HG03457 (cell line): ENCODE results near the gene HACD2.
A peak's percentile ranks its signal among the peaks of the same experiment; 100 is the strongest.

Experiments
- ATAC-seq: cut with Tn5 transposase; IDR thresholded peaks from one replicate; pipeline ENCODE4 v1.9.1; 2021; ENCODE audit warnings: moderate number of reproducible peaks; ENCODE audit not compliant: unreplicated experiment

Gene HACD2, protein sequence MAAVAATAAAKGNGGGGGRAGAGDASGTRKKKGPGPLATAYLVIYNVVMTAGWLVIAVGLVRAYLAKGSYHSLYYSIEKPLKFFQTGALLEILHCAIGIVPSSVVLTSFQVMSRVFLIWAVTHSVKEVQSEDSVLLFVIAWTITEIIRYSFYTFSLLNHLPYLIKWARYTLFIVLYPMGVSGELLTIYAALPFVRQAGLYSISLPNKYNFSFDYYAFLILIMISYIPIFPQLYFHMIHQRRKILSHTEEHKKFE

DNA sequence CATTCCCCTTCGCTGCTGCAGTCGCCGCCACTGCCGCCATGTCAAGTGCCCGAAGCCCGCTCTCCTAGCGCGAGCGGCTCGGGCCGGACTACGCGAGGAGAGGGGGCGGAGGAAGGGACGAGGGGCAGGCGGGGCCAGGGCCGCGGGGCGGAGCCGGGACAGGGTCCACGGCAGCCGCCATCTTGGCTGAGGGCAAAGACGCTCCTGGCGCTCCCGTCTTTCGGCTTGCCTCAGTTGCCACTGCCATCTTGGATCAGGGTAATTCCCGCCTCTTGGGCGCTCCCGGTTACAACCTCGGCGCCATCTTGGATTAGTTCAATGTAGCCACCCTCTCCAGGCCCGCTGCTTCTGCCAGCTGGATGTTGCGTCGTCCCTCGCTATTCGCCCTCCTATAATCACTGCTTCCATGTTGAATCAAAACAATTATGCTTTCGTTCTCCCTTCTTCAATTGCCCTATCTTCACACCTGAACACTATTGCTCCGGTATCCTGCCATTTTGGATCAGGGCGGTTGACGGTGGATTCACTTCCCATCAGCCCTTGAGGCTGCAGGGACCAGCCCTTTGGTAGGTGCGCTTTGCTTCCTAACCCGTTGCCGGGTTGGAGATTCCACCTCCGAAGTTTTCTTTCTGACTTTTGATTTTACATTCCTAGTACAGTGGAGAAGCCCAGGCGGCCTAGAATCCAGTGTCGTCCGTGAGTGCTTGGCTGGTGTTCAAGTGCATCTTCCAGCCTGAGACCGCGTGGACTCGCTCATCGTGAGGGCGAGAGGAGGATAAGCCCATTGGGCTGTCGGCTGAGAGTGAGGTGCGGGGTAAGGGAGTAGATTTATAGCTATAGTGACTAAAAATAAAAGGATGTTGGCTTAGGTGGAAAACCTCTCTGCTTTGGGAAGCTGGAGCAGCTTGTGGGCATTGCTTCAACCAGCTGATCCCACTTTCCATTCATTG lies at the start of gene HACD2:
TSS of gene HACD2 (minus strand) at position 66 of the 950 bp plus-strand sequence. CDS start at position 40, 26 bp downstream.
- ATAC-seq, result peak; percentile 79

DNA sequence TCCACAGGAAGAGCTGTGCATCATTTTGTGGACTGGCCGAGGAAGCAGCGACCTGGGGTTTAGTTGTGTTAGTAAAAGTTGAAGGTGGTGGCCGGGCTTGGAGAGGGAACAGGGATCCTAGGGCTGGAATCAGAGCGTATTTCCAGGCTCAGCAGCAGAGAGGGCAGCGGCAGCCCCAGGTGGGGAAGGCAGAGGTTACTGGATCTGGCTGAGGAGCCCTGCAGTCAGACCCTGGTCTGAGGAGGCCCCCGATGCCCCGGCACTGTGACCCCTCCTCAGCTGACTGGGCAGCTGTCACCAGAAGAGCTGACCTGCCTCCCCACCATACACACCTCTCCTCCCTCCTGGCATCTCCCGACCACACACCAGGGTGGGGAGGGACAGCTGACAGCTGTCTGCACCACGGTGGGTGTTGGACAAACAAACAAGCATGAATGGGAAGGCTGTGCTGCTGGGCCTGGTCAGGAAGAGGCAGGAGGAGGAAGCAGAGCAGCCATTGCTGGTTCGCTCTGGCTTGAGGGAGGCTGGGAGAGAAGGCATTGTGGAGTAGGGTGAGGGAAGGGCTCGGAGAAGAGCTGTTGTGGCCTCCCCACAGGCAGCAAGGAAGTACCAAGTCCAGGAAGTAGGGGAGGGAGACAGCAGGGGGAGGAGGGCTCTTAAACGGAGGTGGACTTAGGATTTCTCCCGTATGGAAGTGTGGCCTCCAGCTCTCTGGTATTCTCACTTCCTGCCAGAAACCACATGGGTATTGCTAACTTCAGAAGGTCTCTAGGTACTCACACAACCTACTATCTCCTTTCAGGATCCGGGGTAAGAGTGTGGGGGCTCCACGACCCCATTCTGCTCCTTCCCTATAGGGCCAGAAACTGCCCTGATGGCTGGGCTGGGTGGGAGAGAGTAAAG lies 49.5 kb upstream of the HACD2 start:
- no peak for ATAC-seq

DNA sequence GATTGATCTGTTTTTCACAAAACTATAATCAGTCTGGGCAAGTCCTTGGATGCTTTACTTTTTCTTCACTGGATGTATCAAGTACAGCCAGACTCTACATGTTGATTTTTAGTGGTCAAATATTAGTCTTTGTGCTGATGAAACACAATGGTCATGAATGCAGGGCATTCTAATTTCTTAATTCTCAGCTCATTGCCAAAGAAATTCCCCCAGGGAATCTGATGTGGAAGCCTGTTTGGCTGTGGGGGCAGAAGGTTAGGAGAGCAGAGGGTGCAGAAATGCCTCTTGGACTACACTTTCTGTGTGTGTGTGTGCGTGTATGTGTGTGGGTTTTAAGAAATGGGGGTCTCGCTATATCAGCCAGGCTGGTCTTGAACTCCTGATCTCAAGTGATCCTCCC lies 48.7 kb upstream of the HACD2 start:
- ATAC-seq, result no peak

DNA sequence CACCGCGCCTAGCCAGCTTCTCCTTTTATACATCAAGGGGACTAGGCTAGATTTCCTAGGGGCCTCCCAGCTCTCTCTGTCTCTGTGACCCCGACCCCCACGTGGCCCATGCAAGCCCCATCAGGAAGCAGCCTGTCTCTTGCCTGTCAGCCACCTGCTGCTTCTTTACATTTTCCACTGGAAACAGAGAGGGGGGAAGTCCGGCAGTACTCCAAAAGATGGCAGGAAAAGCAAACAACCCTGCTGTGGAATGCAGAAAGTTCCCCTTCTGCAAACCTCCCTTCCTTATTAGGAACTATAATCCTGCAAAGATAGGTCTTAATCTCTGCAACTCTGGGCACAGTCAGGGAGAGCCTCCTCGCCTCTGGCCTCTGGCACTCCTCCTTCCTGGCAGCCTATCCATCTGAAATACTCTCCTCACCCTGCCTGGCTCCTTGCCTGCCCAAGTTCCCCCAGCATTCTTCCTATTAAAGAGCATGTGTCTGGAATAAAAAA lies 47.4 kb upstream of the HACD2 start:
- no peak for ATAC-seq

DNA sequence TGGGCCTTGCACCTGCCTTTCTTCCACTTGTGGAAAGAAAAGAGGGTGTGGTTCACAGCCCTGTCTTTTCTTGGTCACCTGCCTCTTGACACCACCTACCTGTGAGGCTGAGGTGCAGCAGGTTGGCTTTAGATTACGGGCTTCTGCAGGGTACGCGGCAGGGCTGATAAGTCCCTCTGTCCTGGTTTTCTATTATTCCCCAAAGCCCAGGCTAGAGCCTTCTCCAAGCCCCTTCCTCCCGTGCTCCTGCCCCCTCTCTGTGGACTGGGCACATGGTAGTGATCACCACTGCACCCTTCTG lies 44.8 kb upstream of the HACD2 start:
- ATAC-seq, result no peak

DNA sequence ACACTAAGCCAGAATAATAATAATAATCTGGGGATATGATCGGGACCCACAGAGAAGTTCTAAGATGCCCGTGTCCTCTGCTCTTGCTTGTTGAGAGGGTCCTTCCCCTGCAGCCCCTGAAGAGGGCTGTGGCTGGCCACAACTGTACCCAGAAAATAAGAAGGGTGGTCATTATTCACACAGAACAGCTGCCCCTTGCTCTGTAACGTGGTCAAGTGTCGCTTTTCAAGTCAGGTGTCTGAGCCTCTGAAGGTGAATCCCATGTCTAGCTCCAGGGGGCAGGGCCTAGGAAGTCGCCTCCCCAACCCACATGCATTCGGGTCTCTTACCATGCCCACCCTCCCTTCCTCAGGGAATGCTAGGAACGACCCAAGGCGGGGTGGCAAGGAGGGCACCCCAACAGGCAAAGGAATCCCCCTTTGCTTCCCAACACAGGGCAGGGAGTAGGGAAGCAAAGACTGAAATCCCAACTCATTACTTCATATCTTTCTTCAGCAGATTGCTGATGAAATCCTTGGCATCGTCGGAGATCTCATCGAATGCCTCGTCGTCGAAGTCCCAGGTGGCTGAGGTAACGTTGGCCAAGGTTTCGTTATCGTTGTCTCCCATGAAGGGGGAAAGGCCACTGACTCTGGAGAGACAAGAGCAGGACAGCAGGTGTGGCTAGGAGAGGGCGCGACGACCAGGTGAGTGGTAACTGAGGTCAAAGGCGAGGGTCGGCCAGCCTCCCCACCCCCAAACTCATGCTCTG lies 44.3 kb upstream of the HACD2 start:
- no peak for ATAC-seq

DNA sequence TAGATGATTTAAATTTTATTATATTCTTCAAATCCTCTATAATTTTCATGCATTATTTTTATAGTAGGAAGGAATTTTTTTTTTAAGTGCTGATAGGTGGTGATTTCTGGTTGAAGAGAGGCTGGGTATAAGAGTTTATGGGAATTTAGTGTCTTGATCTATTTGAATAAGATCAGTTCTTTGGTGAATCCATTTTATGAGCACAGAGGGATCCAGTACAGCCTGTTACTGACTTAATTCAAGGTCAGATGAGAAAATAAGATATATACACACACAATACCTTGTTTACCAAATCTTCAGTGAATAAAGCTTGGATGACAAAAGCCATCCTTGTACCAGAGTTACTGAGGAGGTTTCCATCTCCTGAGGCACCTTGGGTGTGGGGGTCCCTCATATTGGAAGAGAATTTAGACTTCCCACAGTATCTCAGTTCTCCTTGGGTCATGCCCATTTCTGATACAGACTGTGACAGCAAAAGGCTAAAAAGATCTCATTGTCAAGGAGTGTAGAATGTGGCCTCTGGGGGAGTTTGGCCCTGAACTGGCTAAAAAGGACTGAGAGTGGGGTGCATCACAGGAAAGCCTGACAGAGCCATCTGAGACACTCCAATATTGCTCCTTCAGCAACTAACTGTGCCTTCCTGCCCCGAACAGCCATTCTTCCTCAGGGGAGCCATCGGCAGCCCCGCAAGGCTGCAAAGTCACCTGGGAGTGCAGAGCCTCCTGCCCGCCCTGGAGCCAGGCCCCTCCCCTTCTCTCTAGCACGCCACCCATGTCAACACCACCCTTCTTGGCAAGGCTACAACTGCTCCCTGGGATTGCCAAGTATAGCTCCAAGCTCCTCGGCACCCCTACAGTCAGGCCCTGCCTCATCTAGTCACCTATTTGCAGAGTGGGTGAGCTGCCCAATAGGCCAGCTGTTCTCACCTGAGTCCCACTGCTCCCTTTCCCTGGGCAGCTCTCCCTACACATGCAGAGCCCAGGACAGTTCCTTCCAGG lies 43.1 kb upstream of the HACD2 start:
- ATAC-seq, result no peak

DNA sequence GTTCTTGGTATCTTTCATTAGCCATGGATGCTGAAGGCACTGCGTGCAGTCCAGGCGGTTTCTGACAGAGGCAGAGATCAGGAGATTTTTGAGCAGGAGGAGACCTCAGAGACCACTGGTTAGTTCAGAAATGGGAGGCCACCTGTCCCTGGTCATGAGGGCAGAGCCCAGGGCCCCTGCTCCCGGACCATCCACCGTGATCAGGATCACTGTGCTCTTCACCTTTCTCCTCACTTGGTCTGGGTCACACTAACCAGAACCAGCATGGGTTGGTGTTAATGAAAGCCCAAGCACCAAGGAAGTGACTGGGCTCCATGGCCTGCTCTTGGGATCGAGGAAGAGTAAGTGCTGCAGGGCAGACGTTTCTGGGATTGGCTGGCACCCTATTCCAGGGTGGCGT lies 42.0 kb upstream of the HACD2 start:
- ATAC-seq, result no peak

DNA sequence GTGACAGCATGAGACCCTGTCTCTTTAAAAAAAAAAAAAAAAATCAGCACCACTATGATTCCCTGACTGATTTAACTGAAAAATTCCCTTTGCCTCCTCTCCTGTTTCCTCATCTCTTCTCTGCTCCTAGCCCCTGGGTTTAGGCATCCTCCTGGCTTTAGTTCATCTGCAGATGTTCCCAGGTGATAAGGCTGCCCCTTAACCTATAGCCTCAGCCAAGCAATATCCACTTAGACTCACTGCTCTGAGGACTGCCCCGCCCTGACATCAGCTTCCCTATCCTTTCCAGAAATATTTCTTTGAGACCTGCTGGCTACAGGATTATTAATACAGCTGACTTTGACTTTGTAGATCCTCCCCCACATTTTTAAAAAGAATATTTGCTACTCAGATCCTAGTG lies 39.4 kb upstream of the HACD2 start:
- no peak for ATAC-seq

DNA sequence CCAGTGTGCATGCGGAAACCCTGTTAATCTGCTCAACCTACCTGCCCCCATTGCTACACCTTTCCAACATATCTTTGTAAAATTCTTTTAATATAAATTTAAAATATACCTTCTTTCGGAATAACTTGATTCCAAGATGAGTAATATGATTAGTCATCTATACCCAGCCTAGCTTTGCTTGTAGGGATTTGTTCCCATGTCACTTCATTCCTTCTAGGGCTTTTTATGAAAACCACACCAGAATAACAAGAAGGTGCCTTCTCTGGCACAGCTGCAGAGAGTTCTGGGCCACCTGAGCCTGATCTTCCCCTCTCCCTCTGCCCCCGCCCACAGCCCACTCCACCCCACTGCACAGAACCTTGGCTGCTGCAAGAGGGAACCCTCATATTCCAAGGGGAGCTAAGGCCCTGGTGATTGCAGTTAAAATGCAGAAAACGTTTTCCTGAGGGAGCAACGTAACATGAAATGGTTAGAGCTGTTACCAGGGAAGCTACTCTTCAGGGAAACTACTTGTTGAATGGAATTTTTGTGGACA lies 38.6 kb upstream of the HACD2 start:
- ATAC-seq, result no peak

DNA sequence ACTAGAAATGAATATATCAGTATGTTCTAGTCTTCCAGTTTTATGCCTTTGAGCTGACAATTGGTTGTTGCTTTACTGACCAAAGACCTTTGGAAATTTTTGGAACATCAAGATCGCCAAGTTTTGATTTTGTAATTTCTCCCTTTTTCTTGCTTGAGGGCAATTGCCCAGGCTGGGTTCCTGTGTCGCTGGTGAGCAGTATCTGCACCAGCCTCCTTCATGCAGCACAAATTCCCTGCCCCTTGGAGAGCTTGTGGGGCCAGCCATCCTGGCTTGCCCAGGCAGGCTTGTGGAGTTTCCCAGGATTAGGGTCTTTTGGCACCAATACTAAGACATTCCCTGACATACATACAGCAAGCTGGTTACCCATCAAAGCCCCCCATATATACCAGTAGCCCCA lies 37.9 kb upstream of the HACD2 start:
- no peak for ATAC-seq

DNA sequence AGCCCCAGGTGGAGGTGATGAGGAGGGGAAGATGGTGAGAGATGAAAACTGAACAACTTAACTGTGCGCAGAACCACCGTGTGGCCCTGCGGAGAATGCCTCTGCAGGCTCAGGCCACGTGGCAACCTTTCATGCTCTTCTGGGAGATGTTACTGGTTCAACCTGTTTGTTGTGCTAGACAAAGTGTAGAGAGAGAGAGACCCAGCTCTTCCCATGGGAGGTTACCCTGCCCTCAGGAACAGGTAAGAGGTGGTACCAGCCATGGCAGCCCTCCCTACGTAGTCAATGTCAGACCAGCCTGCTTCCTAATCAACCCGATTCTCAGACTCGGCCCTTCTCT lies 37.0 kb upstream of the HACD2 start:
- ATAC-seq, result no peak

DNA sequence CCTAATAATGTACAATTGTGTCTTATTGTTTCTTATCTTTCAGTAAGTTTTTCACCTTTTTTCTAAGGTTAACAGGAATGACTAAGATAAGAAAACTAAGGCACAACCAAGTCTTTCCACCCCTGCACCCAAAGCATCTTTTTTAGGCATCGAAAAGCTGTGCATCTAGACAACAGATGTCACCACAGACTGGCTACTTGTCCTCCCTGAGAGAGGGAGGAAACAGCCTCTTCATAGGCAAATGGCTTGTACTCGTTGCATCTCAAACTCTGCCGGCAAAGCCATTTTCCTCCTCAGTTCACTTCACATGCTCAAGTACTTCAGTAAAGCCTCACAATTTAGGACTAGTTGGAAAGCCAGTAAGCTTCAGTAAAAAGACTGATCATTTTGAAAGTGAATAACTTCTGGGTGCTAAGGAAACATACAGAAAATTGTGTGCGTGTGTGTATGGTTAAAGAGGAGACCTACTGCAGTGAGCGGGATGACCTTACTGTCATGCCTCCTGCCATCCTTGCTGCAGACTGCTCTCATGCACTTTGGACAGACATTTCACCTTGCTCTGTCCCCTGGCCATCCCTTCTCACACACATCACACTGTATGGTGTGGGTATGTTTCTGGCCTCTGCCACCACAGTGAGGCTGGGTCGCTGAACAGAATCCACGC lies 36.5 kb upstream of the HACD2 start:
- no peak for ATAC-seq

DNA sequence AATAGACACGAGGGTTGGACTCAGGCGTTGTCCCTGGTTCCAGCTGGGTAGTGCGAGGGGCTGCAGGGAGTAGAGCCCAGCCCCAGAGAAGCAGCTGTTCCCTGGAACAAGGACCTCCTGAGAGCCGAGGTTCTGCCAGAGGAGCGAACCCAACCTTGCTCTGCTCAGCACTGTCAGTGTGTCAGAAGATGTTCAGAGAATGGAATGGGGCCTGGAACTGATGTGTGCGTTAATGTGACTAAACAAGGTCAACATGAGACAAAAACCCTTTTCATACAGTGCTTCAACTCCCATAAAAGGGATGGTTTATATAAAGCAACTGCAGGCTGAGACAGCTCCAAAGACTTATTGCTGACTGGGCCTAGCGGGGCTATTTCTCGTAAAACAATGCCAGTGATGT lies 35.5 kb upstream of the HACD2 start:
- ATAC-seq, result no peak

DNA sequence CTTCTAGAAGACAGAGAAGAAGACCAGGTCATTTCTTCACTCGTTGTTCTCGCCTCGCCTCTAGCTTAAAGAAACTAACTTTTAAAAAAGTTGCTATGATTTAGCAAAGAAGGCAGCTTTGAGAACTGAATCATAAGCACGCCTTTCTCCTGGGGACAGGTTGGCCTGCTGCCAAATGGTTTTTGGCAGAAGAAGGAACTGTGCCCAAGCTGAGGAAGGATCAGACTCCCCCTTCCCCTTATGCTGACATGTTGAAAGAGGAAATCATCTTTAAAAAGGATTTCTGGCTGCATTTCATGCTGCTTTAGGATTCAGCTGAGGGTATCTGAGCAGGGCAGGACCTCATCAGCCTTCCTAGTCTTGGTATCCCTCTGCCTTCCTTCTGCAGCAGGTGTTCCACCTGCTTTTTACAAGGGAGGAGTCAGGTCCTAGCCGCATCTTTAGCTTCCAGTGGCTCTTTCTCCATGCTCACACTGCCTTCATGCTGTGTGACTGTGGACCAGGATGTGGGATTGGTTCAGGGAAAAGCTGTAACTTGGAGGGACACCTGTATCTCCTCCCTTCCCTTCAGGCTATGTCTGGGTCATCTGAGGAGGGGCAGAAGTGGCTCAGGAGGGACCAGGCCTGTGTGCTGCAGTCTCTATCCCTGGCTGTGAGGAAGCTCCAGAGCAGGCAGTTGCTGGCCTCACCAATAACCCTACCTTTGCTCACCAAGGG lies 34.1 kb upstream of the HACD2 start:
- no peak for ATAC-seq

DNA sequence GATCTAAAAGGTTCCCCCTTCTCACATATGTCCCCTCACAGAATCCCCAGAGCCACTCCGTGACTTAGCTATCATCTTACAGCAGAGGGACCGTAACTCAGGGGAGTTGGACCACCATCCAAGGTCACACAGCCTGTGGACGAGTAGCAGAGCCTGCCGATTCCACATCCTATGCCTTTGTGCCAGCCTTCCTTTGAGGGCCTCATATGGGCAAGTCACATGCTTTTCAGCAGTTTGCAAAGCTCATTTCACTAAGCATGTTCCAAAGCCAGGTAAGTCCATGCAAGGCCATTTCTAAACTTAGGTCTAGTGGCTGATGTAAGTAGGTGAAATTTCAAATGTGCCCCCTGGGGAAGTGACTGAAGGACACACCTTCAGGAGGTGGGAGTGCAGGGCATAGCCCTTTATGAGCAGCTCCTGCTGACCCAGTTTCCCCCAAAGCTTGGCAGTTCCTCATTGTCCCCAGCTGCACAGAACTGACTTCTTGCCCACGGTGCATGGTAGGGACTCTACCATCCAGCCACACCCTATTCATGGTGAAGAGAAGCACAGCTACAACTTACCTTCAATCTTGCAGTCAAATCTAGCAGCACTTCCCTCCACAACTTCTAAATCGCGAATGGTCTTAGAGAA lies 33.3 kb upstream of the HACD2 start:
- no peak for ATAC-seq

DNA sequence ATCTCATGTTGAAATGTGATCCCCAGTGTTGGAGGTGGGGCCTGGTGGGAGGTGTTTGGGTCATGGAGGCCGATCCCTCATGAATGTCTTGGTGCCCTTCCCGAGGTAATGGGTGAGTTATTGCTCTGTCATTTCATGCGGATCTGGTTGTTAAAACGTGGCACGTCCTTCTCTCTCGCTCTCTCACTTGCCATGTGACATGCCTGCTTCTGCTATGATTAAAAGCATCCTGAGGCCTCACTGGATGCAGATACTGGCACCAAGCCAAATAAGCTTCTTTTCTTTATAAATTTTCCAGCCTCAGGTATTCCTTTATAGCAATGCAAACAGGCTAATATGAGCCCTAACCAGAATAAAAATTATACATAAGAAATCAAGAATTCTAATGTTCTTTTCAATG lies 31.7 kb upstream of the HACD2 start:
- ATAC-seq, result no peak

DNA sequence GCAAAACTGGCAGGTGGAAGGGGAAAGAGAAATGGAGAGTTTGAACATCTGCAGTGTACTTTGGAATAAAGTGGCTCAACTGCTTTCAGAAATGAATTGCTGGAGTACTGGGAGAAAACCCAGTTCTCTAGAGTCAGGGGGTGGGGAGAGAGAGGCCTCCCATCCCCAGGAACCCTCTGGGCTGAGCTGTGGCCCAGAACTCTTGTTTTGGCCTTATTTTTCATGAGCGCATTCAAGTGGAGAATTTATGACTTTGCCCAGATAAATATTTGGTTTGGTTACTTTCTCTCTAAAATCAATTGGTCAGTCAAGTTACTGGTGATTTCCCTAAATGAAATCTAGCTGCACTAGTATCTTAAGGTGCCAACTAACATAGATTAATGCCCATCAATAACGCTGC lies 28.7 kb upstream of the HACD2 start:
- ATAC-seq, result no peak
